ENCODE data around the gene APLP2.

- no peak for TF ChIP-seq CTCF (IDR thresholded peaks at IDR 0.05; ENCODE audit: low read depth, low read length)
- no peak for TF ChIP-seq EZH2phosphoT487 (IDR thresholded peaks at IDR 0.05; ENCODE audit: low read depth)
Measured at GRCh38 chr11:130066338-130066737, 3.4 kb upstream of the APLP2 start.

All from OCI-LY3 (cell line).